Activated T-helper 1 cell treated with anti-CD3 and anti-CD28 coated beads, Interleukin-12 subunit alpha, Interleukin-12 subunit beta, Interleukin-2, Interleukin-4 antibody, amounts not matched to agents 30 ng/mL and 10 ng/mL and 1 ng/mL, durations not matched to agents 14 hours and 24 hours and 36 hours (primary cell): Measurements from ENCODE around the gene ANKRD6. TPM values are rescaled to one million over a fixed set of nuclear protein-coding genes. Genes with fewer than 3 reads are reported as not detected.

ENCODE experiments used
- DNase-seq: peaks from one replicate; pipeline ENCODE4 v3.0.0; 2021; ENCODE audit warnings: low spot score
- H3K27ac Mint-ChIP-seq: one replicate; pipeline ENCODE4 v1.8.0; 2021; ENCODE audit warnings: mild to moderate bottlenecking, mixed read lengths
- H3K27me3 Mint-ChIP-seq: one replicate; pipeline ENCODE4 v1.8.0; 2022; ENCODE audit warnings: mild to moderate bottlenecking, moderate library complexity, mixed read lengths; ENCODE audit not compliant: insufficient read depth
- H3K36me3 Mint-ChIP-seq: one replicate; pipeline ENCODE4 v1.8.0; 2021; ENCODE audit warnings: low read depth, mixed read lengths
- H3K4me1 Mint-ChIP-seq: one replicate; pipeline ENCODE4 v1.8.0; 2021; ENCODE audit warnings: low read depth, mixed read lengths
- H3K4me3 Mint-ChIP-seq: one replicate; pipeline ENCODE4 v1.8.0; 2021; ENCODE audit warnings: mild to moderate bottlenecking, moderate library complexity, mixed read lengths
- H3K9me3 Mint-ChIP-seq: one replicate; pipeline ENCODE4 v1.8.0; 2021; ENCODE audit warnings: mixed read lengths
- intact Hi-C: fragments of 100-400 bp; cut with micrococcal nuclease; formaldehyde crosslinking; loops from one replicate; pipeline ENCODE4 v1.15.1; 2024
- total RNA-seq: library from RNA; stranded (reverse); gene quantifications from 2 replicates; pipeline ENCODE4 v1.2.3, GENCODE V29; 2022

ANKRD6 gene
- total RNA-seq, 1 donor from 2014 or later: 2.3 TPM

DNA sequence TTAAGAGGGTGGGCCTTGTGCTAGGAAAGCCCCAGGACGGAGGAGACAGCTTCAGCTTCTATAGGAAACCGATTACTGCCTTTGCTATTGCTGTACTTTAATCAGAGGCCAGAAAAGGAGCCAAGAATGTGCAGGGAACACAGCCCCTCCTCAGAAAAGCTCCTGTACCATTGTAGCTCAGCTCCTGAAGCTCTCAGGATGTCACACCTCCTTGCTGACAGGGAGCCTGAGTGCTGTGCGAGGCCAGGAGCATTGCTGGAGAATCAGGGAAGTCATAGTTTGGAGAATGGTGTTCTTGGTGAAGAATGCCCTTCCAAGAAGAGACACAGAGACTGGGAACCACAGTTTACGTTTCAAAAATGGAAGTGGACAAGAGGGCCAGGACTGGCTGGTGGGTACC is 158.8 kb downstream of the ANKRD6 start:
- no peak for DNase-seq
- peaks cover 14% of the 10 kb centered on the region for H3K9me3 Mint-ChIP-seq
- H3K27me3 Mint-ChIP-seq: peaks cover 4% of the 10 kb centered on the region
- peaks cover 17% of the 10 kb centered on the region for H3K4me1 Mint-ChIP-seq
- peaks cover 14% of the 10 kb centered on the region for H3K36me3 Mint-ChIP-seq
- intact Hi-C loops: no loop called here
- H3K27ac Mint-ChIP-seq: no peak overlapping the region
- no peak overlapping the region for H3K4me3 Mint-ChIP-seq

DNA sequence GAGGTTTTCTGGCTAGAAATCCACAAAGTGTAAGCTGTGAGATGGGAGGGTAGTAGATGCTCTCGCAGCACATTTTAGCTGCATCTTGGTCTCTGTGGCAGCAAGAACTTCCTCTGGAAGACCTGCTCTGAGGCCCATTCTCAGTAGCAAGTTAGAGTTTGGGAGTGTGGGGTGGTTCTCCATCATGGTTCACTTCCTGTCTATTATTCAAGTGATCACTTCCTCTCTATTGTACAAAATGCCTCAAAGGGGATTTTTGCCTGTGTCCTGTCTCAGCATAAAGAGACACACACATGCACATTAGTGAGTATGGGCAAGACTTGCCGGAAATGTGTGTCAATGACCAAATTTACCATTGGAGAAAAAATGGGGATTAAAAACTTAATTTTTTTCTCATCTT is 163.1 kb downstream of the ANKRD6 start:
- H3K4me3 Mint-ChIP-seq: peak overlapping the region; percentile 19
- DNase-seq: peak; percentile 17
- H3K27me3 Mint-ChIP-seq: no peaks in the 10 kb centered on the region
- peak overlapping the region; percentile 90 for H3K27ac Mint-ChIP-seq
- intact Hi-C loops: loop anchor here (1.0 to 5.0 kb wide), 3 partner anchors 42 to 634 kb away; partner anchors contain the start of genes LYRM2 and RNGTT
- H3K36me3 Mint-ChIP-seq: peaks cover 20% of the 10 kb centered on the region
- H3K4me1 Mint-ChIP-seq: peaks cover 45% of the 10 kb centered on the region
- peaks cover 29% of the 10 kb centered on the region for H3K9me3 Mint-ChIP-seq

DNA sequence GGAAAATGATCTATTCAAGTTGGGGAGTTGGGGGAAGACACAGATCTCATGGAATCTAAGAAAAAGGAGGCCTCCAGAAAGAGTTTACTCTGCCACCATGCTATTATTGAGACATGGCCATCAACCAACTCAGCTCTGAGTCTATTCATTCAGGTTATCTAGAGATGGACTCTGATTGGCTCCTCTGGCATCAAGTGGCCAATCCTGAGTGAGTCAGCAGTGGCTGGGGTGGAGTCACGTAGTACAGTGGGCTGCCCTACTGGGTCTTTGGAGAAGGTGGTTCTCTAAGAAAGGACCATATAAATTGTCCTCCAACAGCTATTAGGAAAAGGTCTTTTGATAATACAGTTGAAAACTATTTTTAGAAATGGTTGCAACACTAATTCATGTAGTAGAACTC is 163.5 kb downstream of the ANKRD6 start:
- Mint-ChIP-seq H3K4me3 (peak overlapping the region; percentile 19), H3K27me3 (no peaks in the 10 kb centered on the region), H3K4me1 (peaks cover 45% of the 10 kb centered on the region), H3K9me3 (peaks cover 29% of the 10 kb centered on the region), H3K27ac (peak overlapping the region; percentile 90), H3K36me3 (peaks cover 20% of the 10 kb centered on the region)
- intact Hi-C loops: loop anchor here (1.0 to 5.0 kb wide), 3 partner anchors 42 to 634 kb away; partner anchors contain the start of genes LYRM2 and RNGTT
- no peak for DNase-seq

DNA sequence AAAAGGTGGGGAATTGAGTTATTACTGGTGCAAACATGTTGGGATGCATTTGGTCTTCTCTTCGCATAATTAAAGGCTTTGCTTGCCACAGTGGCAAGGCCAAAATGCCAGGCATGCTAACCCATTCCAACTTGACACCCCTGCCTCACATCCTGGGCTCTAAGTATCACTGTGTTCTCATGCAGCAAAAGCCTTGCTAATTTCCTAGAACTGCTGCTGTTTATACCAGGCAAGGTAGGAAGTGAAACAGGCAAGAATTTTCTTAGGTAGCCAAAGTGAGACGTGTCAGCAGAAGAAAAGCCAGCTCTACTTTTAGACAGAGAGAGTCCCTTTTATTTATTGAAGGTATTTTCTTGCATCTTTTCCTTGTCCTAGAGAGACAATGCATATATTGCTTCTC is 164.4 kb downstream of the ANKRD6 start:
- Mint-ChIP-seq H3K27me3 (no peaks in the 10 kb centered on the region), H3K4me3 (no peak overlapping the region), H3K36me3 (peaks cover 20% of the 10 kb centered on the region), H3K9me3 (peaks cover 29% of the 10 kb centered on the region), H3K27ac (peak overlapping the region; percentile 68), H3K4me1 (peaks cover 45% of the 10 kb centered on the region)
- no peak for DNase-seq
- intact Hi-C loops: loop anchor here (5.0 kb wide), 2 partner anchors 225 to 635 kb away; partner anchors contain the start of gene RNGTT

DNA sequence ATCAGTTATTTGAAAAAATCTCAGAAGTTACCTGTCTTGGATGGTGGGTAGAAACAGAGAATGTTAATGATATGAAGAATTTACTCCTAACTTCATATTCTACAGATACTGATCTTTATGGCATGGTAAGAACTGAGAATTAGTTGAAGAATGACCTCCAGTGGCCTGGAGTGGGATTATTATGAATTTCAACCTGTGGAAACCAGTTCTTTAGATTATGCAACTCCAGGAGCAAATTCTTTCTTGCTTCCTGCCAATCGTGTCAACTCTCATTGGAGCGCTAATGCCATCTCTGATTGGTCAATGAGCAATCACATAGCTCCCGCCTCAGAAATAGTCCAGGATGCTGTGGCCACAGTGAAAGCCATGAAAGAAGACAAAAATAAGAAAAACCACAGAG is 165.0 kb downstream of the ANKRD6 start:
- no peaks in the 10 kb centered on the region for H3K27me3 Mint-ChIP-seq
- H3K4me3 Mint-ChIP-seq: peak overlapping the region; percentile 12
- intact Hi-C loops: loop anchor here (5.0 kb wide), 2 partner anchors 226 to 636 kb away; partner anchors contain the start of gene RNGTT
- peaks cover 45% of the 10 kb centered on the region for H3K4me1 Mint-ChIP-seq
- H3K36me3 Mint-ChIP-seq: peaks cover 20% of the 10 kb centered on the region
- DNase-seq: no peak
- peak overlapping the region; percentile 75 for H3K27ac Mint-ChIP-seq
- peaks cover 29% of the 10 kb centered on the region for H3K9me3 Mint-ChIP-seq

DNA sequence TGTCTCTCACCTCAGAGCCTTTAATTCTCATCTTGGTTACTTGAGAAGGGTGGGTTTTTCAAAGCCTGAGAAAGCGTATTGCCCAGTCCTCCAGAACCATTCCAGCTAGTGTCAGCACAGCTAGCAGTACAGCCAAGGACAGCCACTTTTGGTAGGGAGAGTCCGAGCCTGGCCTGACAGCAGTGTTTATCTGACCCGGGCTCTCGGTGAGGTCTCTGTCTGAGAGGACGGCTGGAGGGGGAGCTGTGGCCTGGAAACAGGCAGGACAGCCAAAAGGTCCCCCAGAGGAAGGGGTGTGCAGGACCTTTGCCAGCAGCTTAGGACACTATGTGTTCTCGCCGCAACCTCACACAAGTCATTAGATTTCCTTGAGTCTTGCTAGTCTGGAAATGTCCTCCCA is 166.8 kb downstream of the ANKRD6 start:
- intact Hi-C loops: loop anchor here (5.0 kb wide), 2 partner anchors 227 to 637 kb away; partner anchors contain the start of gene RNGTT
- peaks cover 45% of the 10 kb centered on the region for H3K4me1 Mint-ChIP-seq
- DNase-seq: no peak
- H3K36me3 Mint-ChIP-seq: peaks cover 20% of the 10 kb centered on the region
- H3K9me3 Mint-ChIP-seq: peaks cover 29% of the 10 kb centered on the region
- no peak overlapping the region for H3K27ac Mint-ChIP-seq
- H3K4me3 Mint-ChIP-seq: no peak overlapping the region
- H3K27me3 Mint-ChIP-seq: no peaks in the 10 kb centered on the region

DNA sequence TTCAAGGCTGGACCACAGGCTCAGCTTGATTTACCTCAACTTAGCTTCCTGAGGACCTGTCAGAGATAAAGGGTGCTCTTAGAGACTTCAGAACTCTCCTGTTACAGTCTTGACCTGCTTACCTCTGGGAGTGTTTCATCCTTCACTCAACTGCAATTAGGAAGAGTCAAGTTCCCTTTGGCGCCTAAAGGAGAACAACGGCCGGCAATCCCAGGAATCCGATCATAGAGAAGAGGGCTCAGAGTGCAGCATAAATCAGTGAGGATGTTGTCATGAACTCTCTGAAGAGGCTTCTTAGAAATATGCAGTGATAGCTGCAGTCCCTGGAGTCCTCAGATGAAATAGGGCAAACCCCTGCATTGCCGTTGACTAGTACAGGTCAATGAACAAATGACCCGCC is 169.2 kb downstream of the ANKRD6 start:
- no peak for DNase-seq
- intact Hi-C loops: no loop called here
- peaks cover 2% of the 10 kb centered on the region for H3K27me3 Mint-ChIP-seq

DNA sequence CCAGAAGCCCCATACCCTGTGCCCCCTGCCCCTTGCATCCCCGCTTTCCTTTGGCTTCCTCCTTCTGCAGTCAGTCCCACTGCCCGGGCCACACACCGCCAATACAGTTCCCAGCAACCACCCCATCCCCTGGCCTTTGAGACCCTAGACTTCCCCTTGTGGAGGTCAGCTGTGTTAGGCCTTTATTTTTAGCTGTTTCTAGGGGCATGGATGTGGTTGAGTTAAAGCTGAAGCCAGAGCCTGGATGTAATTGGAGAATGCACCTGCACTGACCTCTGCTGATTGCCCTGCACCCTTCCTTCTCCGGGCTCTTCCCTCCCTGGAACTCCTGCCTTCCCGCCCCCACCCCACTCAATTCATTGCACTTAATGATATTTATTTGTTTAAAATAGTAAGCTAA is 171.7 kb downstream of the ANKRD6 start:
- intact Hi-C loops: no loop called here
- Mint-ChIP-seq H3K4me3 (no peak overlapping the region), H3K27ac (no peak overlapping the region), H3K4me1 (no peaks in the 10 kb centered on the region), H3K36me3 (no peaks in the 10 kb centered on the region), H3K27me3 (peaks cover 2% of the 10 kb centered on the region), H3K9me3 (no peaks in the 10 kb centered on the region)
- DNase-seq: no peak

More for the DNA sequence above, 169.2 kb downstream of the ANKRD6 start:
- Mint-ChIP-seq H3K27ac (no peak overlapping the region), H3K36me3 (peaks cover 3% of the 10 kb centered on the region), H3K9me3 (peaks cover 11% of the 10 kb centered on the region), H3K4me1 (peaks cover 25% of the 10 kb centered on the region), H3K4me3 (no peak overlapping the region)

DNA sequence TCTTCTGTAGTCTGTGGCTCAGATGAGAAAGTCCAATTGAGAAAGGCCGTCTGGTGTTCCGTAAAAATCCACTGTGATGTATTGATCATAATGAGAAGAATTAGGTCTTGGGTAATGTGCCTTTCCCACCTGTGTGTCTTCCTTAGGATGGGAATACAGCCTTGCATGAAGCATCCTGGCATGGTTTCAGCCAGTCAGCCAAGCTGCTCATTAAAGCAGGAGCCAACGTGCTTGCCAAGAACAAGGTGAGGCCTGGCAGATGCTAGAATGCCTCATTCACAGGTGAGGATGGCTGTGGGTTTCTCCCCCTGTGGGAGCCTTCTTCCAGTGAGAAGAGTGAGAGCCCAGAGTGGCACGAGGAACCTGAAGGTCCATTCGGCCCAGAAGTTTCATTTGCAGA is 172.9 kb downstream of the ANKRD6 start:
- DNase-seq: no peak
- intact Hi-C loops: no loop called here
- no peak overlapping the region for H3K27ac Mint-ChIP-seq
- H3K4me3 Mint-ChIP-seq: no peak overlapping the region
- no peaks in the 10 kb centered on the region for H3K9me3 Mint-ChIP-seq
- H3K27me3 Mint-ChIP-seq: peaks cover 2% of the 10 kb centered on the region
- no peaks in the 10 kb centered on the region for H3K36me3 Mint-ChIP-seq
- peaks cover 8% of the 10 kb centered on the region for H3K4me1 Mint-ChIP-seq

DNA sequence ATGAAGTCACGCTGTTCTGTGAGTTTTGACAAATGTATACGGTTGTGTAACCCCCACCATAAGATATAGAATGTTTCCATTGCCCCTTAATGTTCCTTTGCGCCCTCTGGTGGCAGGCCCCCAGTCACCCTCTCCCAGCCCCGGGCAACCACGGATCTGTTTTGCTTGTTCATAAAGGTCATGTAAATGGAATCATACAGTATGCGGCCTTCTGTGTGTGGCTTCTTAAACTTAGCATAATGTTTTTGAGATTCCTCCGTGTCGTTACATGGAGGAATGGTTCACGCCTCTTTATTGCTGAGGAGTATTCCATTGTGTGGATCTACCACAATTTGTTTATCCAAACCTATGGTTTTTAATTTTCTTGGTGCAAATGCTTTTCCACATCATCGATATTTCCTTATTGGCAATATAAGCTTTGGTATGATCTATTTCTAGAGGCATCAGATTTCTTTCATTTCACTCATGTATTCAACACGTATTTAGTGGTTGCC is 177.2 kb downstream of the ANKRD6 start:
- no peaks in the 10 kb centered on the region for H3K9me3 Mint-ChIP-seq
- peaks cover 15% of the 10 kb centered on the region for H3K4me1 Mint-ChIP-seq
- H3K36me3 Mint-ChIP-seq: no peaks in the 10 kb centered on the region
- intact Hi-C loops: loop anchor here (1.0 kb wide), 3 partner anchors 177 to 628 kb away; partner anchors contain the start of gene ANKRD6
- H3K27me3 Mint-ChIP-seq: peaks cover 2% of the 10 kb centered on the region
- H3K27ac Mint-ChIP-seq: no peak overlapping the region
- peak; percentile 65 for DNase-seq
- no peak overlapping the region for H3K4me3 Mint-ChIP-seq

DNA sequence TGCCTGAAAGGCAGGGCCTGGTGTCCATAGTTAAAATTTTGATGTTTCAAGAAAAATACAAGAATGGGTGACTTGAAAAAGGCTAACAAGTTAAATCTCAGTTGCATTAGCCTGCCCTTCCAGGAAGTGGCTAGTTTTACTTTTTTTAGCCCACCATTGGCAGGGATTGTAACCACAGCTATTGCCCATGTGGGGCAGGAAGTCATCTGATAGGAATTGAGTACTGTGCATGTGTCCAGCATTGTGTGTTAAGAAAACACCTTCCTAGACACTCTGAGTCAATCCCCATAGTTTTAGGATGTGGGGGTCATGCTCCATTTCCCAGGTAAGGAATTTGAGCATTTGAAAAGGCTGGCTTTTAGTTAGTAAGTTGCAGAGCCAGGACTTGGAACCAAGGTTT is 178.7 kb downstream of the ANKRD6 start:
- Mint-ChIP-seq H3K9me3 (no peaks in the 10 kb centered on the region), H3K27ac (no peak overlapping the region), H3K4me3 (no peak overlapping the region), H3K27me3 (peaks cover 2% of the 10 kb centered on the region), H3K36me3 (no peaks in the 10 kb centered on the region), H3K4me1 (peaks cover 15% of the 10 kb centered on the region)
- intact Hi-C loops: no loop called here
- DNase-seq: no peak

DNA sequence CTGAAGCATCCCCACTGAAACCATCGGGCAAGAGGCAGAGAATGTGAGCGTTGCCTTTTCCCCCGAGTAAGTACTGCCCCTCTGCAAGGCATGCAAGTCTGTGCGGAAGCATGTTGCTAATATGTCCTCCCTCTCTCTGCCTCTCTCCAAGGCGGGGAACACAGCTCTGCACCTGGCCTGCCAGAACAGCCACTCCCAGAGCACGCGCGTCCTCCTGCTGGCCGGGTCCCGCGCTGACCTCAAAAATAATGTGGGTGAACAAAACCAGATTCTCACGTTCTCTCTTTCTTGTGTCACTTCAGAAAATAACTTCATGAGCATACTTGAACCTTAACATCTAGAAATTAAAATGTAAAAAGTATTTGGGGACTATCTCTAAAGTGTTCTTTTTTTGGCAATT is 179.2 kb downstream of the ANKRD6 start:
- intact Hi-C loops: no loop called here
- Mint-ChIP-seq H3K27me3 (peaks cover under 1% of the 10 kb centered on the region), H3K4me1 (peaks cover 15% of the 10 kb centered on the region), H3K9me3 (no peaks in the 10 kb centered on the region), H3K27ac (no peak overlapping the region), H3K36me3 (no peaks in the 10 kb centered on the region), H3K4me3 (no peak overlapping the region)
- DNase-seq: no peak

DNA sequence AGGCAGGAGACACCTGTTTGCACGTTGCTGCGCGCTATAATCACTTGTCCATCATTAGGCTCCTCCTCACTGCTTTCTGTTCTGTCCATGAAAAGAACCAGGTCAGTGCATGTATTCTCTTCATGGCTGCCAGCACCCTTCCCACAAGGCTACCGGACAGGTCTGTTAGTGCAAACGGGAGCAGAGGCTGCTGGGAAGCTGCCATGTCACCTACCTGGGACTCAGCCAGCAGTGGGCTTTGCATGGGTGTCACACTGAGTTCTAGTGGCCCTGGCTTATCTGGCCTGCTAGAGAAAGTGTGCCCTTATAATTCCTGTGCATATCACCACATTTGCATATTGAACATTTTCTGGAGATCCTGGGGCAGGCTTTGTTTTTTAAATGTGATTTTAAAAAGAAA is 180.8 kb downstream of the ANKRD6 start:
- H3K27me3 Mint-ChIP-seq: no peaks in the 10 kb centered on the region
- DNase-seq: no peak
- no peak overlapping the region for H3K4me3 Mint-ChIP-seq
- H3K4me1 Mint-ChIP-seq: peaks cover 15% of the 10 kb centered on the region
- H3K9me3 Mint-ChIP-seq: no peaks in the 10 kb centered on the region
- intact Hi-C loops: no loop called here
- H3K27ac Mint-ChIP-seq: no peak overlapping the region
- no peaks in the 10 kb centered on the region for H3K36me3 Mint-ChIP-seq

DNA sequence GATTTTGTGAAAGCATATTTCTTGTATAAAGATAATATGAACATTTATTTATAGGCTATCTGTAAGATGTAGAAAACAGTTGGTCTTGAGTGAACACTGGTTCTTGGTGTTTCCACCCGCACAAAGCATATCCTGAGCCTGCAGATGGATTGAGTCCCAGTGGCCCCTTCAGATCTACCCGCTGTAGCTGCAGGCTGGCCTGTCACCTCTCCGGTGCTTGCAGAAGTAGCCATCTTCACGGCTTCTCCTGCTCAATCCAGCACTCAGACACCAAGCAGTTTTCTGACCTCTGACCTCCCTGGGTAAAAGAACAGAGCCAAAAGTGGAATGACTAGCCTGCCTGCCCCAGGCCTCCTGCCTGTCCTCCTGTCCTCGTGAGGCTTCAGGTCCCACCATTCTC is 182.9 kb downstream of the ANKRD6 start:
- no peak overlapping the region for H3K4me3 Mint-ChIP-seq
- no peak overlapping the region for H3K27ac Mint-ChIP-seq
- intact Hi-C loops: no loop called here
- peaks cover 7% of the 10 kb centered on the region for H3K4me1 Mint-ChIP-seq
- no peaks in the 10 kb centered on the region for H3K27me3 Mint-ChIP-seq
- no peak for DNase-seq
- H3K9me3 Mint-ChIP-seq: no peaks in the 10 kb centered on the region
- H3K36me3 Mint-ChIP-seq: no peaks in the 10 kb centered on the region
